MM.1S (cell line): ENCODE data around the gene AMOTL1.

Experiments
- CTCF ChIP-seq: fragments of 300-600 bp; sonication (generic); IDR thresholded peaks from 2 replicates; pipeline ENCODE4 v1.5.1; 2016; ENCODE audit warnings: antibody characterized with exemption, low read length, mixed read lengths
- EZH2 ChIP-seq: fragments of 300-600 bp; sonication (generic); optimal IDR thresholded peaks from 2 replicates; pipeline ENCODE3; 2017; ENCODE audit warnings: low read depth, mild to moderate bottlenecking, antibody characterized with exemption, low read length, mixed read lengths
- EZH2phosphoT487 ChIP-seq: fragments of 300-600 bp; sonication (generic); IDR thresholded peaks from 2 replicates; pipeline ENCODE4 v1.6.1; 2018; ENCODE audit warnings: antibody characterized with exemption, low read length

GRCh38 chr11:94755494-94755893 lies 12.7 kb upstream of the AMOTL1 start:
- no peak for TF ChIP-seq CTCF
- no peak for TF ChIP-seq EZH2
- TF ChIP-seq EZH2phosphoT487, result no peak
